CD4-positive, alpha-beta T cell (primary cell): ENCODE results near the gene PKP1. TPM values are rescaled to one million over a fixed set of nuclear protein-coding genes. Genes with fewer than 3 reads are reported as not detected.

ENCODE experiments used
- ATAC-seq: fragments of 200-7000 bp; cut with Tn5 transposase; one replicate; pipeline ENCODE4 v1.10.0; 2022; ENCODE audit warnings: mild to moderate bottlenecking; ENCODE audit not compliant: poor library complexity
- CTCF ChIA-PET: fragments of 350-600 bp; sonication (Branson Sonifier 250); formaldehyde crosslinking; loops from one replicate; lab custom pipeline; 2021; ENCODE audit warnings: antibody characterized with exemption, inconsistent platforms; lab: Charles Lee
- POLR2A ChIA-PET: fragments of 350-600 bp; sonication (Branson Sonifier 250); formaldehyde crosslinking; loops from one replicate; lab custom pipeline; 2021; ENCODE audit warnings: antibody characterized with exemption, inconsistent platforms; lab: Charles Lee
- DNase-seq, 14 experiments: peaks; one replicate each; pipeline ENCODE4 v3.0.0-alpha.2; 2013 to 2020; ENCODE audit warnings: mixed read lengths in 2 of 14
- H3K27ac ChIP-seq, 2 donors: one replicate each; pipeline versions ENCODE4 v1.5.1 to v1.7.0; 2013; ENCODE audit warnings: low read length in 2 of 2, low read depth in 1 of 2, mild to moderate bottlenecking in 1 of 2
- H3K27me3 ChIP-seq, 2 experiments: 1 replicate in 1 of 2; 2 replicates in 1 of 2; pipeline versions ENCODE4 v1.6.1 to v1.7.0; 2013; ENCODE audit warnings: low read length in 2 of 2, control low read depth in 1 of 2, mild to moderate bottlenecking in 1 of 2, moderate library complexity in 1 of 2; ENCODE audit not compliant: insufficient read depth in 2 of 2, control insufficient read depth in 1 of 2
- H3K36me3 ChIP-seq: one replicate; pipeline ENCODE4 v1.6.1; 2013; ENCODE audit warnings: low read length, control low read depth; ENCODE audit not compliant: insufficient read depth
- H3K4me1 ChIP-seq: one replicate; pipeline ENCODE4 v1.6.1; 2013; ENCODE audit warnings: low read length, control low read depth; ENCODE audit not compliant: insufficient read depth
- H3K4me3 ChIP-seq: one replicate; pipeline ENCODE4 v1.5.1; 2013; ENCODE audit warnings: mild to moderate bottlenecking, low read length, moderate library complexity
- H3K9me3 ChIP-seq, 2 experiments: 1 replicate in 1 of 2; 2 replicates in 1 of 2; pipeline versions ENCODE4 v1.6.1 to v1.7.0; 2013; ENCODE audit warnings: low read length in 2 of 2, mild to moderate bottlenecking in 2 of 2, control low read depth in 1 of 2, moderate library complexity in 1 of 2; ENCODE audit not compliant: control insufficient read depth in 1 of 2, insufficient read depth in 1 of 2
- H3K27ac Mint-ChIP-seq: one replicate; pipeline ENCODE4 v1.8.0; 2020; ENCODE audit warnings: mixed read lengths
- H3K27me3 Mint-ChIP-seq: one replicate; pipeline ENCODE4 v1.8.0; 2021; ENCODE audit warnings: mixed read lengths
- H3K36me3 Mint-ChIP-seq: one replicate; pipeline ENCODE4 v1.8.0; 2021; ENCODE audit warnings: low read depth, mixed read lengths
- H3K4me1 Mint-ChIP-seq: one replicate; pipeline ENCODE4 v1.8.0; 2021; ENCODE audit warnings: low read depth, mixed read lengths
- H3K4me3 Mint-ChIP-seq: one replicate; pipeline ENCODE4 v1.8.0; 2020; ENCODE audit warnings: mild to moderate bottlenecking, mixed read lengths
- H3K9me3 Mint-ChIP-seq: one replicate; pipeline ENCODE4 v1.8.0; 2020; ENCODE audit warnings: mixed read lengths
- intact Hi-C, 2 experiments: fragments of 100-400 bp; cut with DNase I in 1 of 2; cut with micrococcal nuclease in 1 of 2; formaldehyde crosslinking; loops; one replicate each; pipeline versions ENCODE4 v1.15.1 to v1.9.0; 2023 to 2025; cut with DNase I, micrococcal nuclease
- total RNA-seq, 174 experiments: library from RNA in 2 of 174; stranded (reverse) in 2 of 174; gene quantifications; one replicate each; pipeline ENCODE4 v1.2.3 and lab custom pipeline; 2021 to 2026
- TF ChIP-seq, protein P1 (sequence below): fragments of 200-600 bp; IDR thresholded peaks from one replicate; pipeline ENCODE4 v1.8.0; 2022; ENCODE audit warnings: antibody characterized with exemption, mild to moderate bottlenecking

PKP1 gene
- total RNA-seq, 2 experiments from 2014 or later: not detected

DNA sequence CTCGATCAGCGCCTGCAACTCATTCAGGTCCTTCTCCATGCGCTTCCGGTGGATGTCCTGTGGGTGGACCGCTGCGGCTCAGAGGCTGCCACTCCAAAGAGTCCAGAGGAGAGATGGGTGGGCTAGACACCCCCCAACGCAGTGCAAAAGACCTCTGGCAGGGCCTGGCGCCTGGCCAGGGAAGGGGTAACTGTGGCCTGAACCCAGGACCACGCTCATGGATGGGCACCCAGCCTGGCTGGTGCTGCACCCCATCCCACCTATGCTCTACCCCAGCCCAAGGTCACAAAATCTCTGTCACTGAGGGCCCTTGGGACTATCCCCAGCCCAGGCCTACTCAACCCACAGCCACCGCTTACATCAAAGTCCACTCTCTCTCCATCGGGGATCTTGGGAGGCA is 81.9 kb downstream of the PKP1 start:
- Histone ChIP-seq H3K4me1 (no peaks in the 10 kb centered on the region), H3K27me3 (peaks cover 0 to 8% of the 10 kb centered on the region in 2 experiments), H3K36me3 (no peaks in the 10 kb centered on the region), H3K4me3 (no peak overlapping the region), H3K9me3 (no peaks in the 10 kb centered on the region), H3K27ac (no peak overlapping the region)
- Mint-ChIP-seq H3K36me3 (no peaks in the 10 kb centered on the region), H3K4me1 (no peaks in the 10 kb centered on the region), H3K27me3 (peaks cover 31% of the 10 kb centered on the region), H3K9me3 (no peaks in the 10 kb centered on the region), H3K27ac (no peak overlapping the region), H3K4me3 (no peak overlapping the region)
- DNase-seq (no peak), ATAC-seq (no peak)
- ChIA-PET CTCF (no interaction called here), POLR2A (no interaction called here)
- intact Hi-C loops: no loop called here
- TF ChIP-seq, protein P1, sequence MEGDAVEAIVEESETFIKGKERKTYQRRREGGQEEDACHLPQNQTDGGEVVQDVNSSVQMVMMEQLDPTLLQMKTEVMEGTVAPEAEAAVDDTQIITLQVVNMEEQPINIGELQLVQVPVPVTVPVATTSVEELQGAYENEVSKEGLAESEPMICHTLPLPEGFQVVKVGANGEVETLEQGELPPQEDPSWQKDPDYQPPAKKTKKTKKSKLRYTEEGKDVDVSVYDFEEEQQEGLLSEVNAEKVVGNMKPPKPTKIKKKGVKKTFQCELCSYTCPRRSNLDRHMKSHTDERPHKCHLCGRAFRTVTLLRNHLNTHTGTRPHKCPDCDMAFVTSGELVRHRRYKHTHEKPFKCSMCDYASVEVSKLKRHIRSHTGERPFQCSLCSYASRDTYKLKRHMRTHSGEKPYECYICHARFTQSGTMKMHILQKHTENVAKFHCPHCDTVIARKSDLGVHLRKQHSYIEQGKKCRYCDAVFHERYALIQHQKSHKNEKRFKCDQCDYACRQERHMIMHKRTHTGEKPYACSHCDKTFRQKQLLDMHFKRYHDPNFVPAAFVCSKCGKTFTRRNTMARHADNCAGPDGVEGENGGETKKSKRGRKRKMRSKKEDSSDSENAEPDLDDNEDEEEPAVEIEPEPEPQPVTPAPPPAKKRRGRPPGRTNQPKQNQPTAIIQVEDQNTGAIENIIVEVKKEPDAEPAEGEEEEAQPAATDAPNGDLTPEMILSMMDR: no peak

DNA sequence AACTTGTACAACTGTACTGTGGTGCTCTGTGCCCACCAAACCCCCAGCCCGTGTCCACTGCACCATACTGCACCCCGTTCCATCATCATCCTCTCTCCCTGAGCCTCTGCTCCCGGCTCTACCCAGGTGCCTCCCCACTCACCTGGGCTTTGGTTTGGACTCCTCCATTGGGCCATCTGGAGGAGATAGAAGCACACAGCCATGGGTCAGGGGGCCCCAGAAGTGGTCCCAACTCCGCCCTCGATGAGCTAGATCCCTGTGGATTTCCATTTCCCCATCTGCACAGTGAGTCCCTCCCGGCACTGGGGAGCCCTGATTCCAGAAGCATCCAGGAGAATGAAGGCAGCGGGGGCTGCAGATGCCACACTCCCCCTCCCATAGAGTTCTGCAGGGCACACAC is 83.4 kb downstream of the PKP1 start:
- Mint-ChIP-seq H3K36me3 (no peaks in the 10 kb centered on the region), H3K9me3 (no peaks in the 10 kb centered on the region), H3K4me1 (no peaks in the 10 kb centered on the region), H3K27me3 (peaks cover 38% of the 10 kb centered on the region), H3K27ac (no peak overlapping the region), H3K4me3 (no peak overlapping the region)
- H3K36me3 ChIP-seq: no peaks in the 10 kb centered on the region
- peaks cover 0 to 9% of the 10 kb centered on the region in 2 experiments for H3K27me3 ChIP-seq
- ChIA-PET POLR2A (no interaction called here), CTCF (no interaction called here)
- no peak overlapping the region for H3K27ac ChIP-seq
- H3K9me3 ChIP-seq: no peaks in the 10 kb centered on the region
- intact Hi-C loops: no loop called here
- TF ChIP-seq, protein P1: no peak
- H3K4me1 ChIP-seq: no peaks in the 10 kb centered on the region
- no peak for ATAC-seq
- DNase-seq: no peak
- no peak overlapping the region for H3K4me3 ChIP-seq

DNA sequence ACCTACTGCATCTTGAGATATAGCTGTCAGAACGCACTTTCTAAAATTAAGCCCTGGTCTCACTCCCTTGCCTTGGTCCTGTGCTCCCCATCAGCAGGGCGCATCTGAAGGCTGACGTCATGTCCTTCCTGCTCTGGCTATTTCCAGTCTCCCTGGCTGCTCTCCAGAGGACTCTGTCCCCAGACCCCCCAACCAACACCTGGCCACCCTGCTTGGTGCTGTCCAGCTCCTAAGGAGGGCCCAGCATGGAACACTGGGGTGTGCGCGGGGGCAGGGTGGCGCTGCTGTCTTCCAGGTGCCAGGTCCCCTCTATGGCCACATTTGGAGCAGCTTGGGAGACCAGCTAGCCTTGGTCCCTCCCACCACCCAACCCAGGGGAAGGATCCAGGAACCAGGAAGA is 85.9 kb downstream of the PKP1 start:
- Histone ChIP-seq H3K27ac (no peak overlapping the region), H3K9me3 (no peaks in the 10 kb centered on the region), H3K36me3 (no peaks in the 10 kb centered on the region), H3K4me3 (no peak overlapping the region), H3K27me3 (peaks cover 0 to 10% of the 10 kb centered on the region in 2 experiments), H3K4me1 (no peaks in the 10 kb centered on the region)
- intact Hi-C loops: no loop called here
- H3K4me1 Mint-ChIP-seq: no peaks in the 10 kb centered on the region
- ATAC-seq (no peak), DNase-seq (no peak)
- TF ChIP-seq, protein P1: no peak
- H3K36me3 Mint-ChIP-seq: no peaks in the 10 kb centered on the region
- H3K4me3 Mint-ChIP-seq: no peak overlapping the region
- H3K9me3 Mint-ChIP-seq: no peaks in the 10 kb centered on the region
- POLR2A ChIA-PET: no interaction called here
- no peak overlapping the region for H3K27ac Mint-ChIP-seq
- CTCF ChIA-PET: no interaction called here
- H3K27me3 Mint-ChIP-seq: peaks cover 23% of the 10 kb centered on the region
